Astrocyte (in vitro differentiated cells and primary cell): ENCODE data around the gene CTSK. TPM values are rescaled to one million over a fixed set of nuclear protein-coding genes. Genes with fewer than 3 reads are reported as not detected.

Experiments used
- DNase-seq: peaks from one replicate; pipeline ENCODE4 v3.0.0-alpha.2; 2010; ENCODE audit warnings: low read depth
- FAIRE-seq: peaks from 2 replicates; lab custom pipeline; 2011; peaks lifted over from hg19 to GRCh38; lab: Jason Lieb, UNC
- H2AFZ ChIP-seq: 2 replicates; pipeline ENCODE4 v1.6.0; 2012; ENCODE audit warnings: low read depth, low read length, inconsistent platforms
- H3K27ac ChIP-seq: 2 replicates; pipeline ENCODE4 v1.5.1; 2011; ENCODE audit warnings: low read depth, low read length, inconsistent platforms
- H3K27me3 ChIP-seq: 2 replicates; pipeline ENCODE4 v1.6.0; 2011; ENCODE audit warnings: low read length, inconsistent platforms; ENCODE audit not compliant: insufficient read depth
- H3K36me3 ChIP-seq: 2 replicates; pipeline ENCODE4 v1.5.1; 2011; ENCODE audit warnings: low read length, inconsistent platforms; ENCODE audit not compliant: insufficient read depth
- H3K4me1 ChIP-seq: 2 replicates; pipeline ENCODE4 v1.5.1; 2011; ENCODE audit warnings: low read length, inconsistent platforms; ENCODE audit not compliant: insufficient read depth
- H3K4me2 ChIP-seq: 2 replicates; pipeline ENCODE4 v1.6.0; 2012; ENCODE audit warnings: low read length, inconsistent platforms
- H3K4me3 ChIP-seq: 2 replicates; pipeline ENCODE4 v1.5.1; 2011; ENCODE audit warnings: low read depth, mild to moderate bottlenecking, low read length, inconsistent platforms; ENCODE audit not compliant: insufficient read depth
- H3K79me2 ChIP-seq: 2 replicates; pipeline ENCODE4 v1.6.0; 2012; ENCODE audit warnings: mild to moderate bottlenecking, low read length, inconsistent platforms; ENCODE audit not compliant: insufficient read depth
- H3K9ac ChIP-seq: 2 replicates; pipeline ENCODE4 v1.6.0; 2012; ENCODE audit warnings: mild to moderate bottlenecking, low read length, inconsistent platforms
- H3K9me3 ChIP-seq: 2 replicates; pipeline ENCODE4 v1.5.1; 2012; ENCODE audit warnings: low read depth, mild to moderate bottlenecking, low read length, inconsistent platforms; ENCODE audit not compliant: insufficient read depth
- H4K20me1 ChIP-seq: 2 replicates; pipeline ENCODE4 v1.6.0; 2012; ENCODE audit warnings: low read length, inconsistent platforms; ENCODE audit not compliant: insufficient read depth
- H3K27ac Mint-ChIP-seq: one replicate; pipeline ENCODE4 v1.8.0; 2021; ENCODE audit warnings: mild to moderate bottlenecking, mixed read lengths; ENCODE audit not compliant: unreplicated experiment
- H3K27me3 Mint-ChIP-seq: one replicate; pipeline ENCODE4 v1.8.0; 2021; ENCODE audit warnings: low read depth, mixed read lengths; ENCODE audit not compliant: unreplicated experiment
- H3K36me3 Mint-ChIP-seq: one replicate; pipeline ENCODE4 v1.8.0; 2021; ENCODE audit warnings: low read depth, mixed read lengths; ENCODE audit not compliant: unreplicated experiment
- H3K4me1 Mint-ChIP-seq: one replicate; pipeline ENCODE4 v1.8.0; 2021; ENCODE audit warnings: low read depth, mixed read lengths; ENCODE audit not compliant: unreplicated experiment
- H3K4me3 Mint-ChIP-seq: one replicate; pipeline ENCODE4 v1.8.0; 2021; ENCODE audit warnings: mild to moderate bottlenecking, moderate library complexity, mixed read lengths; ENCODE audit not compliant: unreplicated experiment
- H3K9me3 Mint-ChIP-seq: one replicate; pipeline ENCODE4 v1.8.0; 2021; ENCODE audit warnings: mild to moderate bottlenecking, mixed read lengths; ENCODE audit not compliant: unreplicated experiment
- CTCF ChIP-seq: IDR thresholded peaks from 2 replicates; pipeline ENCODE4 v1.5.1; 2011; ENCODE audit warnings: low read depth, mild to moderate bottlenecking, inconsistent platforms, low read length, moderate library complexity; ENCODE audit not compliant: insufficient read depth
- EZH2 ChIP-seq: IDR thresholded peaks from 2 replicates; pipeline ENCODE4 v1.6.1; 2012; ENCODE audit warnings: mild to moderate bottlenecking, low read length, inconsistent platforms; ENCODE audit not compliant: insufficient read depth
- total RNA-seq: library from RNA; stranded (reverse); gene quantifications from 2 replicates; pipeline ENCODE4 v1.2.1, GENCODE V29; 2021

CTSK gene
- total RNA-seq, 1 donor from 2014 or later = 3.9 TPM

GRCh38 chr1:150805899-150806298 lies 2.2 kb downstream of the CTSK start:
- H3K27ac Mint-ChIP-seq = no peak overlapping the region
- no peaks in the 10 kb centered on the region for H3K27me3 Mint-ChIP-seq
- FAIRE-seq (no peak), DNase-seq (no peak)
- Histone ChIP-seq H3K4me3 (no peak overlapping the region), H3K27ac (no peak overlapping the region), H2AFZ (no peak overlapping the region), H4K20me1 (no peaks in the 10 kb centered on the region), H3K4me2 (no peak overlapping the region), H3K27me3 (no peaks in the 10 kb centered on the region), H3K9ac (no peak overlapping the region), H3K4me1 (peaks cover 9% of the 10 kb centered on the region), H3K79me2 (no peaks in the 10 kb centered on the region), H3K9me3 (no peaks in the 10 kb centered on the region), H3K36me3 (peaks cover 5% of the 10 kb centered on the region)
- H3K9me3 Mint-ChIP-seq = no peaks in the 10 kb centered on the region
- TF ChIP-seq CTCF (no peak), EZH2 (no peak)
- peaks cover 23% of the 10 kb centered on the region for H3K36me3 Mint-ChIP-seq
- H3K4me1 Mint-ChIP-seq = peaks cover 5% of the 10 kb centered on the region
- no peak overlapping the region for H3K4me3 Mint-ChIP-seq

DNA sequence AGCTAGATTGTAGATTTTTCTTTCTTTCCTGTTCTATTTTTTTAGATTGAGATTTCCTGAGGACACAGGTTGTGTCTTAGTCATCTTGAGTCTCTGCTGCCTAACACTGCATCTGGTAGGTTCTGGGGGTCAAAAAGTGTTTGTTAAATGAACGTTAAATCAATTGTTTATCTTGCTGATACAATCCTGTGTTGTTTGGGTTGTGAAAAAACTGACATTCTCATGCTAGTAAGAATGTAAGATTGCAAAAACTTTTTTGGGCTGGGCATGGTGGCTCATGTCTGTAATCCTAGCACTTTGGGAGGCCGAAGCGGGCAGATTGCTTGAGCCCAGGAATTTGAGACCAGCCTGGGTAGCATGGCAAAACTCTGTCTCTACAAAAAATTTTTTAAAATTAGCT lies 3.4 kb downstream of the CTSK start:
- Histone ChIP-seq H3K4me1 (peaks cover 2% of the 10 kb centered on the region), H3K36me3 (no peaks in the 10 kb centered on the region), H3K9ac (no peak overlapping the region), H3K4me2 (no peak overlapping the region), H4K20me1 (no peaks in the 10 kb centered on the region), H2AFZ (no peak overlapping the region), H3K27me3 (no peaks in the 10 kb centered on the region), H3K79me2 (no peaks in the 10 kb centered on the region), H3K27ac (no peak overlapping the region), H3K4me3 (no peak overlapping the region), H3K9me3 (no peaks in the 10 kb centered on the region)
- Mint-ChIP-seq H3K4me3 (no peak overlapping the region), H3K27ac (no peak overlapping the region), H3K9me3 (no peaks in the 10 kb centered on the region), H3K27me3 (no peaks in the 10 kb centered on the region), H3K36me3 (peaks cover 22% of the 10 kb centered on the region), H3K4me1 (peaks cover 3% of the 10 kb centered on the region)
- DNase-seq (no peak), FAIRE-seq (no peak)
- TF ChIP-seq CTCF (no peak), EZH2 (no peak)

DNA sequence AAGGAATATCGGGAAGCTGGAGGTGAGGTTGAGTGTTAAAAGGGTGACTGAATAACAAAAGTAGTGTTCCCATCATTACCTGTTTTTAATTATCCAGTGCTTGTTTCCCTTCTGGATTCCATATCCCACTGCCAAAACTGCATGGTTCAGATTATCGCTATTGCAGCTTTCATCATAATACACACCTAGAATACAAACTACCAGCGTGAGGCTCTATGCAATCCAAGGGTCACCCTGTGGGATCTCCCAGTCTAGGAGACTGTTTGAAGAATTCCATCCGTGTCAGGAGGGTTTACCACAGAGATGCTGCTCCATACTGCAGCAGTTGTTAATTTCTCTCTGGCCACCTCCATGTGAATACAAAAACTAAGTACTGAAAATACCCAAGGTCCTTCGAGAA lies 9.0 kb downstream of the CTSK start:
- H3K27ac ChIP-seq = no peak overlapping the region
- TF ChIP-seq CTCF (no peak), EZH2 (no peak)
- H3K36me3 ChIP-seq = peaks cover 12% of the 10 kb centered on the region
- no peak overlapping the region for H3K4me2 ChIP-seq
- H3K9ac ChIP-seq = no peak overlapping the region
- no peaks in the 10 kb centered on the region for H3K9me3 Mint-ChIP-seq
- FAIRE-seq (no peak), DNase-seq (no peak)
- H3K4me3 Mint-ChIP-seq = no peak overlapping the region
- no peaks in the 10 kb centered on the region for H3K4me1 Mint-ChIP-seq
- H3K79me2 ChIP-seq = no peaks in the 10 kb centered on the region
- no peaks in the 10 kb centered on the region for H3K27me3 ChIP-seq
- no peak overlapping the region for H3K27ac Mint-ChIP-seq
- no peaks in the 10 kb centered on the region for H4K20me1 ChIP-seq
- H3K27me3 Mint-ChIP-seq = no peaks in the 10 kb centered on the region
- peaks cover 37% of the 10 kb centered on the region for H3K36me3 Mint-ChIP-seq
- no peak overlapping the region for H2AFZ ChIP-seq
- H3K4me3 ChIP-seq = no peak overlapping the region
- peaks cover 4% of the 10 kb centered on the region for H3K4me1 ChIP-seq
- H3K9me3 ChIP-seq = no peaks in the 10 kb centered on the region
